HCT116 (cell line): ENCODE data around the gene GSTK1. TPM values are rescaled to one million over a fixed set of nuclear protein-coding genes. Genes with fewer than 3 reads are reported as not detected.
A peak's percentile ranks its signal among the peaks of the same experiment; 100 is the strongest.

Source experiments
- ATAC-seq: fragments of 200-7000 bp; cut with Tn5 transposase; 2 replicates; pipeline ENCODE4 v1.9.1; 2020; ENCODE audit warnings: mild to moderate bottlenecking, moderate library complexity
- BruUV-seq: library from RNA; stranded (reverse); fragments of 400-500 nt; replicated peaks from 2 replicates; lab custom pipeline; 2021; lab: Mats Ljungman, UMichigan
- CTCF ChIA-PET: fragments of 300-600 bp; sonication (Branson Sonifier 250); formaldehyde crosslinking; loops from one replicate; lab custom pipeline; 2021; ENCODE audit warnings: antibody characterized with exemption; lab: Charles Lee
- POLR2A ChIA-PET: fragments of 300-600, 350-600 bp; sonication (Branson Sonifier 250); formaldehyde crosslinking; loops from one replicate; lab custom pipeline; 2021; ENCODE audit warnings: antibody characterized with exemption; lab: Charles Lee
- RAD21 ChIA-PET, 2 experiments: fragments of 300-600 bp; sonication (Branson Sonifier 250); formaldehyde crosslinking; loops; one replicate each; lab custom pipeline; 2023; ENCODE audit warnings: low total read pairs in 2 of 2; ENCODE audit not compliant: uncharacterized antibody in 2 of 2, unreplicated experiment in 2 of 2, low non-redundant PET in 1 of 2; lab: Charles Lee
- DNase-seq: peaks from one replicate; pipeline ENCODE4 v3.0.0-alpha.2; 2010; ENCODE audit warnings: low read depth, low spot score
- H2AFZ ChIP-seq: fragments of 200-600 bp; shearing (Covaris generic), sonication (generic); 2 replicates; pipeline ENCODE4 v1.6.1; 2017; ENCODE audit warnings: low read depth, mixed run types, mixed read lengths, antibody characterized with exemption, low read length; ENCODE audit not compliant: poor library complexity, severe bottlenecking
- H3K27ac ChIP-seq: 2 replicates; pipeline ENCODE4 v1.5.1; 2012; ENCODE audit warnings: low read depth, low read length
- H3K27me3 ChIP-seq: fragments of 200-600 bp; sonication (generic); 2 replicates; pipeline ENCODE4 v1.6.1; 2016; ENCODE audit warnings: mixed run types, low read length, mixed read lengths; ENCODE audit not compliant: insufficient read depth
- H3K36me3 ChIP-seq, 2 experiments: fragments of 200-500 bp in 1 of 2; fragments of 200-600 bp in 1 of 2; sonication (Bioruptor generic) in 1 of 2; sonication (generic) in 1 of 2; 2 replicates each; pipeline versions ENCODE4 v1.5.1 to v1.6.1; 2014 to 2016; ENCODE audit warnings: low read length in 2 of 2, inconsistent platforms in 1 of 2, mixed read lengths in 1 of 2, mixed run types in 1 of 2; ENCODE audit not compliant: insufficient read depth in 2 of 2, control insufficient read depth in 1 of 2
- H3K4me1 ChIP-seq, 2 experiments: fragments of 200-600 bp in 1 of 2; sonication (generic) in 1 of 2; 2 replicates each; pipeline versions ENCODE4 v1.5.1 to v1.6.1; 2012 to 2017; ENCODE audit warnings: low read length in 2 of 2, inconsistent platforms in 1 of 2, mild to moderate bottlenecking in 1 of 2, mixed read lengths in 1 of 2, mixed run types in 1 of 2, moderate library complexity in 1 of 2; ENCODE audit not compliant: insufficient read depth in 2 of 2, control insufficient read depth in 1 of 2
- H3K4me2 ChIP-seq: fragments of 200-600 bp; sonication (generic); 2 replicates; pipeline ENCODE4 v1.6.1; 2017; ENCODE audit warnings: mixed run types, low read length, mixed read lengths
- H3K4me3 ChIP-seq, 2 experiments: fragments of 200-600 bp in 1 of 2; sonication (generic) in 1 of 2; replicated peaks in 1 of 2; 2 replicates each; pipeline ENCODE4 v1.5.1; 2011 to 2016; ENCODE audit warnings: low read length in 2 of 2, control low read depth in 1 of 2, low read depth in 1 of 2, mild to moderate bottlenecking in 1 of 2, mixed read lengths in 1 of 2, mixed run types in 1 of 2
- H3K79me2 ChIP-seq: fragments of 200-600 bp; sonication (generic); 2 replicates; pipeline ENCODE4 v1.6.1; 2017; ENCODE audit warnings: mild to moderate bottlenecking, mixed run types, low read length, moderate library complexity, mixed read lengths; ENCODE audit not compliant: insufficient read depth
- H3K9ac ChIP-seq: fragments of 200-600 bp; sonication (generic); 2 replicates; pipeline ENCODE4 v1.6.1; 2016; ENCODE audit warnings: low read length, mixed read lengths
- H3K9me2 ChIP-seq: fragments of 200-600 bp; sonication (generic), shearing (Covaris generic); 2 replicates; pipeline ENCODE4 v1.6.1; 2017; ENCODE audit warnings: mixed run types, mild to moderate bottlenecking, moderate library complexity; ENCODE audit not compliant: insufficient read depth
- H3K9me3 ChIP-seq, 2 experiments: fragments of 200-500 bp in 1 of 2; fragments of 200-600 bp in 1 of 2; sonication (Bioruptor generic) in 1 of 2; sonication (generic) in 1 of 2; 2 replicates each; pipeline ENCODE4 v1.6.1; 2014 to 2017; ENCODE audit warnings: low read length in 2 of 2, mixed read lengths in 2 of 2, inconsistent platforms in 1 of 2, low read depth in 1 of 2, mild to moderate bottlenecking in 1 of 2, mixed run types in 1 of 2, moderate library complexity in 1 of 2; ENCODE audit not compliant: control insufficient read depth in 1 of 2, insufficient read depth in 1 of 2
- H4K20me1 ChIP-seq: fragments of 200-600 bp; sonication (generic), shearing (Covaris generic); 2 replicates; pipeline ENCODE4 v1.6.1; 2017; ENCODE audit warnings: mixed run types, mild to moderate bottlenecking, moderate library complexity; ENCODE audit not compliant: insufficient read depth
- CBX3 ChIP-seq: IDR thresholded peaks from 2 replicates; pipeline ENCODE4 v1.6.1; 2012; ENCODE audit warnings: low read depth
- CEBPB ChIP-seq: IDR thresholded peaks from 2 replicates; pipeline ENCODE4 v1.6.1; 2012; ENCODE audit warnings: low read depth
- CTCF ChIP-seq, 3 experiments: fragments of 200-600 bp in 1 of 3; sonication (generic) in 1 of 3; IDR thresholded peaks in 2 of 3; conservative IDR thresholded peaks in 1 of 3; 2 replicates each; pipeline ENCODE4 v1.5.1; 2012 to 2017; ENCODE audit warnings: low read depth in 2 of 3, low read length in 2 of 3, antibody characterized with exemption in 1 of 3, borderline replicate concordance in 1 of 3, control low read depth in 1 of 3, mild to moderate bottlenecking in 1 of 3, mixed read lengths in 1 of 3, mixed run types in 1 of 3, moderate library complexity in 1 of 3; ENCODE audit not compliant: insufficient read depth in 1 of 3
- ELF1 ChIP-seq: IDR thresholded peaks from 2 replicates; pipeline ENCODE4 v1.6.1; 2012; ENCODE audit warnings: low read depth, borderline replicate concordance
- FOSL1 ChIP-seq: IDR thresholded peaks from 2 replicates; pipeline ENCODE4 v1.6.1; 2012; ENCODE audit warnings: low read depth
- POLR2A ChIP-seq: IDR thresholded peaks from 2 replicates; pipeline ENCODE4 v1.7.0; 2011; ENCODE audit warnings: borderline replicate concordance; ENCODE audit not compliant: insufficient read depth, insufficient read length; ENCODE audit errors: extremely low read depth
- RAD21 ChIP-seq: IDR thresholded peaks from 2 replicates; pipeline ENCODE4 v1.6.1; 2012; ENCODE audit warnings: low read depth, mild to moderate bottlenecking
- SP1 ChIP-seq: IDR thresholded peaks from 2 replicates; pipeline ENCODE4 v1.6.1; 2012; ENCODE audit warnings: low read depth
- ZNF274 ChIP-seq: fragments of 200-500 bp; sonication (Bioruptor generic); IDR thresholded peaks from 2 replicates; pipeline ENCODE4 v1.6.1; 2014; ENCODE audit warnings: mild to moderate bottlenecking, low read depth, low read length, inconsistent platforms
- intact Hi-C: fragments of 100-400 bp; cut with micrococcal nuclease; formaldehyde crosslinking; loops from 2 replicates; pipeline ENCODE4 v1.10.0; 2022
- total RNA-seq: library from RNA; stranded (reverse); gene quantifications from one replicate; pipeline ENCODE4 v1.2.1, GENCODE V29; 2021; ENCODE audit not compliant: unreplicated experiment

GSTK1 gene
- total RNA-seq, 1 experiment from 2014 or later, result 83.6 TPM

- TF ChIP-seq SP1 (no peak), ELF1 (no peak), CBX3 (no peak), ZNF274 (no peak), FOSL1 (no peak), CEBPB (no peak), POLR2A (no peak)
- TF ChIP-seq, all 23 proteins: peak for 0
Observed at GRCh38 chr7:143299346-143299745, 36.1 kb downstream of the GSTK1 start (continued).

- peaks cover 28% of the 10 kb centered on the region for H3K79me2 ChIP-seq
- POLR2A ChIA-PET, result no interaction called here
- no peak overlapping the region for H2AFZ ChIP-seq
- H3K9ac ChIP-seq, result no peak overlapping the region
- intact Hi-C loops, result loop anchor here (5.0 kb wide), 1 partner anchor 107 kb away; the partner anchor contains the start of gene EPHA1
- peak; percentile 97 for ATAC-seq
- H3K9me3 ChIP-seq, result no peaks in the 10 kb centered on the region
- no peak overlapping the region for H3K27ac ChIP-seq
- peak; percentile 23 for DNase-seq
- CTCF ChIA-PET, result interaction anchor here (0.7 to 1.8 kb wide), 5 partner anchors 10 to 288 kb away, joined by 3 to 15 read pairs (median 4); partner anchors contain the start of gene CASP2
- H3K27me3 ChIP-seq, result no peaks in the 10 kb centered on the region
- no peaks in the 10 kb centered on the region for H3K9me2 ChIP-seq
- H3K4me2 ChIP-seq, result no peak overlapping the region
- H3K36me3 ChIP-seq, result peaks cover 69 to 79% of the 10 kb centered on the region in 2 experiments
- H4K20me1 ChIP-seq, result peaks cover 5% of the 10 kb centered on the region; the same call in 1 of the 2 replicates
- no TSS peak for BruUV-seq
- TF ChIP-seq ELF1, result no peak
- peak; percentile 47 to 85 (median 85); a peak in 5 of 6 replicates for TF ChIP-seq CTCF (IDR thresholded peaks at IDR 0.05 in 2 of 3, conservative IDR thresholded peaks at IDR 0.05 in 1 of 3; ENCODE audit: borderline replicate concordance in 1 of 3, insufficient read depth in 1 of 3, low read depth in 2 of 3, low read length in 2 of 3)
- TF ChIP-seq RAD21, result peak; percentile 49
- H3K4me1 ChIP-seq, result no peaks in the 10 kb centered on the region
- H3K4me3 ChIP-seq, result no peak overlapping the region
- RAD21 ChIA-PET, result interaction anchor here in 1 of 2 experiments (0.5 kb wide), 1 partner anchor 109 kb away, joined by 3 read pairs; the partner anchor contains the start of gene EPHA1
Observed at GRCh38 chr7:143299840-143300239, 36.6 kb downstream of the GSTK1 start.
